Activated CD4-positive, alpha-beta T cell treated with anti-CD3 and anti-CD28 coated beads for 48 hours (primary cell): Measurements from ENCODE around the gene FGF12.

Experiments
- DNase-seq: peaks from one replicate; pipeline ENCODE4 v3.0.0-alpha.2; 2020

FGF12 gene

GRCh38 chr3:192675958-192676649, 51.2 kb downstream of the FGF12 start:
- DNase-seq = peak; percentile 28

- no peak for DNase-seq
Measured at GRCh38 chr3:192655628-192656027, 71.7 kb downstream of the FGF12 start.

- DNase-seq = no peak
Measured at GRCh38 chr3:192655040-192655439, 72.3 kb downstream of the FGF12 start.

- no peak for DNase-seq
Measured at GRCh38 chr3:192653862-192654261, 73.5 kb downstream of the FGF12 start.

GRCh38 chr3:192652727-192653126, 74.6 kb downstream of the FGF12 start:
- DNase-seq = no peak

GRCh38 chr3:192651836-192652512, 75.4 kb downstream of the FGF12 start:
- DNase-seq = no peak

- DNase-seq = no peak
Measured at GRCh38 chr3:192645437-192645836, 81.9 kb downstream of the FGF12 start.

GRCh38 chr3:192642651-192643050, 84.7 kb downstream of the FGF12 start:
- DNase-seq = no peak

- no peak for DNase-seq
Measured at GRCh38 chr3:192641919-192642318, 85.4 kb downstream of the FGF12 start.

GRCh38 chr3:192639987-192640386, 87.4 kb downstream of the FGF12 start:
- DNase-seq = no peak

GRCh38 chr3:192637803-192638202, 89.5 kb downstream of the FGF12 start:
- DNase-seq = no peak

- DNase-seq = no peak
Measured at GRCh38 chr3:192636517-192637444, 90.6 kb downstream of the FGF12 start.

GRCh38 chr3:192629429-192629828, 97.9 kb downstream of the FGF12 start:
- DNase-seq = no peak

GRCh38 chr3:192621909-192622308, 105.4 kb downstream of the FGF12 start:
- DNase-seq = no peak

- DNase-seq = no peak
Measured at GRCh38 chr3:192620275-192620674, 107.1 kb downstream of the FGF12 start.

- no peak for DNase-seq
Measured at GRCh38 chr3:192611411-192611810, 115.9 kb downstream of the FGF12 start.

GRCh38 chr3:192608726-192609600, 118.4 kb downstream of the FGF12 start:
- no peak for DNase-seq

- DNase-seq = no peak
Measured at GRCh38 chr3:192607798-192608197, 119.5 kb downstream of the FGF12 start.

GRCh38 chr3:192597913-192598312, 129.4 kb downstream of the FGF12 start:
- no peak for DNase-seq

- no peak for DNase-seq
Measured at GRCh38 chr3:192597506-192597905, 129.8 kb downstream of the FGF12 start.

GRCh38 chr3:192578729-192579128, 148.6 kb downstream of the FGF12 start:
- no peak for DNase-seq

GRCh38 chr3:192577811-192578210, 149.5 kb downstream of the FGF12 start:
- no peak for DNase-seq

- DNase-seq = no peak
Measured at GRCh38 chr3:192577271-192577670, 150.1 kb downstream of the FGF12 start.
